Dendritic cell treated with granulocyte-macrophage colony-stimulating factor and Interleukin-4, amounts not matched to agents 40 ng/mL and 50 ng/mL, for 4 days (primary cell): ENCODE results near the gene CNP.

ENCODE experiments used
- H3K27ac Mint-ChIP-seq: one replicate; pipeline ENCODE4 v1.8.0; 2022; ENCODE audit warnings: mild to moderate bottlenecking, mixed read lengths
- H3K27me3 Mint-ChIP-seq: one replicate; pipeline ENCODE4 v1.8.0; 2022; ENCODE audit warnings: mild to moderate bottlenecking, mixed read lengths
- H3K36me3 Mint-ChIP-seq: one replicate; pipeline ENCODE4 v1.8.0; 2022; ENCODE audit warnings: low read depth, mixed read lengths
- H3K4me1 Mint-ChIP-seq: one replicate; pipeline ENCODE4 v1.8.0; 2022; ENCODE audit warnings: low read depth, mixed read lengths
- H3K4me3 Mint-ChIP-seq: one replicate; pipeline ENCODE4 v1.8.0; 2022; ENCODE audit warnings: mild to moderate bottlenecking, moderate library complexity, mixed read lengths
- H3K9me3 Mint-ChIP-seq: one replicate; pipeline ENCODE4 v1.8.0; 2022; ENCODE audit warnings: mixed read lengths
- intact Hi-C: fragments of 100-400 bp; cut with micrococcal nuclease; formaldehyde crosslinking; loops from one replicate; pipeline ENCODE4 v1.15.0; 2022

CNP gene

GRCh38 chr17:41957869-41958439 is 8.6 kb upstream of the CNP start:
- Mint-ChIP-seq H3K4me3 (no peak overlapping the region), H3K27me3 (peaks cover 4% of the 10 kb centered on the region), H3K27ac (peak overlapping the region; percentile 61), H3K4me1 (peaks cover 12% of the 10 kb centered on the region), H3K36me3 (no peaks in the 10 kb centered on the region), H3K9me3 (no peaks in the 10 kb centered on the region)
- intact Hi-C loops: no loop called here

GRCh38 chr17:41959030-41959335 is 7.6 kb upstream of the CNP start:
- intact Hi-C loops: no loop called here
- Mint-ChIP-seq H3K4me1 (peaks cover 13% of the 10 kb centered on the region), H3K4me3 (no peak overlapping the region)

GRCh38 chr17:41959336-41960095 is 7.1 kb upstream of the CNP start:
- H3K9me3 Mint-ChIP-seq: no peaks in the 10 kb centered on the region
- H3K27me3 Mint-ChIP-seq: peaks cover 4% of the 10 kb centered on the region
- H3K36me3 Mint-ChIP-seq: no peaks in the 10 kb centered on the region
- H3K4me3 Mint-ChIP-seq: no peak overlapping the region
- H3K27ac Mint-ChIP-seq: no peak overlapping the region
- intact Hi-C loops: no loop called here
- H3K4me1 Mint-ChIP-seq: peaks cover 13% of the 10 kb centered on the region

More at GRCh38 chr17:41959030-41959335, 7.6 kb upstream of the CNP start:
- Mint-ChIP-seq H3K27me3 (peaks cover 4% of the 10 kb centered on the region), H3K36me3 (no peaks in the 10 kb centered on the region), H3K27ac (no peak overlapping the region), H3K9me3 (no peaks in the 10 kb centered on the region)

GRCh38 chr17:41962111-41962510 is 4.5 kb upstream of the CNP start:
- Mint-ChIP-seq H3K36me3 (no peaks in the 10 kb centered on the region), H3K4me3 (no peak overlapping the region), H3K27ac (no peak overlapping the region), H3K27me3 (peaks cover 4% of the 10 kb centered on the region), H3K4me1 (peaks cover 27% of the 10 kb centered on the region), H3K9me3 (no peaks in the 10 kb centered on the region)
- intact Hi-C loops: no loop called here

GRCh38 chr17:41962768-41963434 is 3.7 kb upstream of the CNP start:
- Mint-ChIP-seq H3K36me3 (peaks cover 3% of the 10 kb centered on the region), H3K27ac (no peak overlapping the region), H3K9me3 (no peaks in the 10 kb centered on the region), H3K4me1 (peaks cover 27% of the 10 kb centered on the region), H3K4me3 (no peak overlapping the region), H3K27me3 (peaks cover 4% of the 10 kb centered on the region)
- intact Hi-C loops: loop anchor here (1.0 kb wide), 1 partner anchor 153 kb away; no protein-coding TSS in a partner anchor

GRCh38 chr17:41965694-41966462 is 717 bp upstream of the CNP start:
- intact Hi-C loops: loop anchor here (1.0 to 2.0 kb wide), 2 partner anchors 51 to 146 kb away; partner anchors contain the start of genes DHX58 and DNAJC7
- H3K36me3 Mint-ChIP-seq: peaks cover 33% of the 10 kb centered on the region
- peaks cover 42% of the 10 kb centered on the region for H3K4me1 Mint-ChIP-seq
- peak overlapping the region; percentile 76 for H3K4me3 Mint-ChIP-seq
- no peaks in the 10 kb centered on the region for H3K9me3 Mint-ChIP-seq
- peak overlapping the region; percentile 36 for H3K27ac Mint-ChIP-seq
- H3K27me3 Mint-ChIP-seq: peaks cover 4% of the 10 kb centered on the region

- Mint-ChIP-seq H3K27me3 (no peaks in the 10 kb centered on the region), H3K27ac (peak overlapping the region; percentile 36), H3K4me3 (peak overlapping the region; percentile 76), H3K9me3 (no peaks in the 10 kb centered on the region), H3K36me3 (peaks cover 48% of the 10 kb centered on the region), H3K4me1 (peaks cover 54% of the 10 kb centered on the region)
- intact Hi-C loops: loop anchor here (2.0 kb wide), 1 partner anchor 49 kb away; the partner anchor contains the start of gene DNAJC7
Observed at GRCh38 chr17:41967141-41967920, 736 bp downstream of the CNP start.

GRCh38 chr17:41967921-41968578 is 1.5 kb downstream of the CNP start:
- H3K4me3 Mint-ChIP-seq: peak overlapping the region; percentile 76
- H3K4me1 Mint-ChIP-seq: peaks cover 54% of the 10 kb centered on the region
- peaks cover 55% of the 10 kb centered on the region for H3K36me3 Mint-ChIP-seq
- no peaks in the 10 kb centered on the region for H3K27me3 Mint-ChIP-seq
- no peaks in the 10 kb centered on the region for H3K9me3 Mint-ChIP-seq
- H3K27ac Mint-ChIP-seq: peak overlapping the region; percentile 36
- intact Hi-C loops: loop anchor here (2.0 kb wide), 1 partner anchor 49 kb away; the partner anchor contains the start of gene DNAJC7

- H3K9me3 Mint-ChIP-seq: no peaks in the 10 kb centered on the region
- intact Hi-C loops: no loop called here
- H3K27me3 Mint-ChIP-seq: no peaks in the 10 kb centered on the region
- H3K4me1 Mint-ChIP-seq: peaks cover 54% of the 10 kb centered on the region
- no peak overlapping the region for H3K4me3 Mint-ChIP-seq
- H3K36me3 Mint-ChIP-seq: peaks cover 61% of the 10 kb centered on the region
- no peak overlapping the region for H3K27ac Mint-ChIP-seq
Observed at GRCh38 chr17:41968676-41969075, 2.1 kb downstream of the CNP start.

GRCh38 chr17:41970901-41971331 is 4.3 kb downstream of the CNP start:
- Mint-ChIP-seq H3K9me3 (no peaks in the 10 kb centered on the region), H3K4me3 (no peak overlapping the region), H3K4me1 (peaks cover 41% of the 10 kb centered on the region), H3K27ac (peak overlapping the region; percentile 27), H3K27me3 (no peaks in the 10 kb centered on the region), H3K36me3 (peaks cover 83% of the 10 kb centered on the region)
- intact Hi-C loops: no loop called here

- no peak overlapping the region for H3K27ac Mint-ChIP-seq
- peaks cover 93% of the 10 kb centered on the region for H3K36me3 Mint-ChIP-seq
- no peaks in the 10 kb centered on the region for H3K9me3 Mint-ChIP-seq
- no peaks in the 10 kb centered on the region for H3K27me3 Mint-ChIP-seq
- H3K4me3 Mint-ChIP-seq: no peak overlapping the region
- peaks cover 39% of the 10 kb centered on the region for H3K4me1 Mint-ChIP-seq
- intact Hi-C loops: no loop called here
Observed at GRCh38 chr17:41971721-41972523, 5.3 kb downstream of the CNP start.
